GM18861 (cell line): Measurements from ENCODE around the gene TEAD1.

ENCODE experiments used
- ATAC-seq: cut with Tn5 transposase; IDR thresholded peaks from one replicate; pipeline ENCODE4 v1.9.1; 2021; ENCODE audit not compliant: unreplicated experiment

Gene TEAD1

GRCh38 chr11:12664385-12664784 is 9.8 kb upstream of the TEAD1 start:
- no peak for ATAC-seq

GRCh38 chr11:12666915-12667314 is 7.3 kb upstream of the TEAD1 start:
- no peak for ATAC-seq

- no peak for ATAC-seq
These were observed 6.6 kb upstream of the TEAD1 start for GRCh38 chr11:12667646-12668045.

GRCh38 chr11:12668166-12668565 is 6.1 kb upstream of the TEAD1 start:
- no peak for ATAC-seq

GRCh38 chr11:12669930-12670329 is 4.3 kb upstream of the TEAD1 start:
- no peak for ATAC-seq

- no peak for ATAC-seq
These were observed 2.9 kb upstream of the TEAD1 start for GRCh38 chr11:12671370-12671769.

GRCh38 chr11:12673601-12673923 is 659 bp upstream of the TEAD1 start:
- ATAC-seq: no peak

GRCh38 chr11:12674571-12674935 is 332 bp downstream of the TEAD1 start:
- ATAC-seq: no peak

- no peak for ATAC-seq
These were observed 895 bp downstream of the TEAD1 start for GRCh38 chr11:12674936-12675696.

GRCh38 chr11:12675951-12676711 is 1.9 kb downstream of the TEAD1 start:
- ATAC-seq: no peak

- no peak for ATAC-seq
These were observed 2.9 kb downstream of the TEAD1 start for GRCh38 chr11:12677131-12677530.

GRCh38 chr11:12678092-12678491 is 3.9 kb downstream of the TEAD1 start:
- no peak for ATAC-seq

GRCh38 chr11:12678991-12679390 is 4.8 kb downstream of the TEAD1 start:
- no peak for ATAC-seq

GRCh38 chr11:12679471-12679870 is 5.2 kb downstream of the TEAD1 start:
- ATAC-seq: no peak

- no peak for ATAC-seq
These were observed 6.2 kb downstream of the TEAD1 start for GRCh38 chr11:12680246-12680939.

GRCh38 chr11:12680940-12681258 is 6.7 kb downstream of the TEAD1 start:
- no peak for ATAC-seq

- ATAC-seq: no peak
These were observed 7.2 kb downstream of the TEAD1 start for GRCh38 chr11:12681466-12681865.

- ATAC-seq: no peak
These were observed 8.1 kb downstream of the TEAD1 start for GRCh38 chr11:12682288-12682687.

GRCh38 chr11:12682737-12683500 is 8.7 kb downstream of the TEAD1 start:
- ATAC-seq: no peak

GRCh38 chr11:12683874-12684273 is 9.7 kb downstream of the TEAD1 start:
- no peak for ATAC-seq

- ATAC-seq: no peak
These were observed 10.1 kb downstream of the TEAD1 start for GRCh38 chr11:12684315-12684714.

GRCh38 chr11:12684816-12685215 is 10.6 kb downstream of the TEAD1 start:
- no peak for ATAC-seq
